ENCODE measurements around the gene PLXNA2. TPM values are rescaled to one million over a fixed set of nuclear protein-coding genes. Genes with fewer than 3 reads are reported as not detected.

Gene PLXNA2
- total and polyA plus RNA-seq, 2 of the 8 experiments (the other 6 are each of a cell fraction or from before 2014, with no cell fraction given) = 0.33 to 1.5 TPM

DNA sequence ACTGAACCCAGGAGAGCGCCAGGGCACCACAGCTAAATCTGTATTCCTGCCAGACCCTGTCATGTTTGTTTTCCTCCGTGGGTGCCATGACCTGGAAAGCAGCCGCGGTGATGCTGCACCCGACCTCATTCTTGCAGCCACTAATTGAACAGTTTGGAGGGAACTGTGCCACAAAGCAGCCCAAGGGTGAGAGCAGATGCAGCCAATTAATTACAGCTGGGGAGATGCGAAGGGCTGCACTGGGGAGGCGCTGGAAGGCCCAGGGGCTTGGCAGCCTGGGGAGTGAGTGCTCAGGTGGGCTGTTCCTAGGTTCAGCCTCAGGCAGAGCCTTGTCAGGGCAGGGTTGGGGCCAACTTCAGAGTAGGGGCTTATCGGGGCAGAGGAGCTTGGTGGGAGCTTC is 174.9 kb downstream of the PLXNA2 start:
- POLR2A ChIA-PET (ENCODE audit: partially characterized antibody) = interaction anchor here (0.7 kb wide), 2 partner anchors 8 to 11 kb away, joined by 3 read pairs; no protein-coding TSS in a partner anchor
- FAIRE-seq = no peak

More for the DNA sequence above, 174.9 kb downstream of the PLXNA2 start:
- no peaks in the 10 kb centered on the region for H3K79me2 ChIP-seq (ENCODE audit: control insufficient read depth in 1 of 2, insufficient read depth in 2 of 2, low read length in 2 of 2)
- H3K56ac ChIP-seq (replicated peaks; ENCODE audit: insufficient read length, low read depth, low read length) = no peak overlapping the region
- no peak for DNase-seq (ENCODE audit: low read depth in 1 of 2, low spot score in 2 of 2)
- H3K18ac ChIP-seq (ENCODE audit: extremely low read depth, low read length) = no peak overlapping the region
- H4K5ac ChIP-seq (ENCODE audit: insufficient read length, low read depth, low read length) = no peak overlapping the region
- TF ChIP-seq POLR2AphosphoS5 (IDR thresholded peaks at IDR 0.05; ENCODE audit: low read depth, low read length) (no peak), RNF2 (IDR thresholded peaks at IDR 0.05; ENCODE audit: borderline replicate concordance, low read depth, low read length, missing control alignments, poor library complexity, severe bottlenecking) (no peak), KDM5A (IDR thresholded peaks at IDR 0.05; ENCODE audit: low read length) (no peak), POLR2A (IDR thresholded peaks at IDR 0.05; ENCODE audit: control extremely low read depth in 1 of 2, low read depth in 2 of 2, low read length in 2 of 2) (no peak), PHF8 (conservative IDR thresholded peaks at IDR 0.05; ENCODE audit: low read depth, low read length) (no peak), EZH2 (IDR thresholded peaks at IDR 0.05; ENCODE audit: low read depth, low read length, severe bottlenecking) (no peak), TBP (IDR thresholded peaks at IDR 0.05; ENCODE audit: low read depth, low read length) (no peak), KDM1A (IDR thresholded peaks at IDR 0.05; ENCODE audit: borderline replicate concordance, low read length) (no peak), CTBP2 (IDR thresholded peaks at IDR 0.05; ENCODE audit: borderline replicate concordance, insufficient read depth, insufficient read length, low read length) (no peak)
- TF ChIP-seq, protein P1, sequence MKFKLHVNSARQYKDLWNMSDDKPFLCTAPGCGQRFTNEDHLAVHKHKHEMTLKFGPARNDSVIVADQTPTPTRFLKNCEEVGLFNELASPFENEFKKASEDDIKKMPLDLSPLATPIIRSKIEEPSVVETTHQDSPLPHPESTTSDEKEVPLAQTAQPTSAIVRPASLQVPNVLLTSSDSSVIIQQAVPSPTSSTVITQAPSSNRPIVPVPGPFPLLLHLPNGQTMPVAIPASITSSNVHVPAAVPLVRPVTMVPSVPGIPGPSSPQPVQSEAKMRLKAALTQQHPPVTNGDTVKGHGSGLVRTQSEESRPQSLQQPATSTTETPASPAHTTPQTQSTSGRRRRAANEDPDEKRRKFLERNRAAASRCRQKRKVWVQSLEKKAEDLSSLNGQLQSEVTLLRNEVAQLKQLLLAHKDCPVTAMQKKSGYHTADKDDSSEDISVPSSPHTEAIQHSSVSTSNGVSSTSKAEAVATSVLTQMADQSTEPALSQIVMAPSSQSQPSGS (IDR thresholded peaks at IDR 0.05; ENCODE audit: low read length) = no peak
- TF ChIP-seq, protein P2, sequence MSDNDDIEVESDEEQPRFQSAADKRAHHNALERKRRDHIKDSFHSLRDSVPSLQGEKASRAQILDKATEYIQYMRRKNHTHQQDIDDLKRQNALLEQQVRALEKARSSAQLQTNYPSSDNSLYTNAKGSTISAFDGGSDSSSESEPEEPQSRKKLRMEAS (IDR thresholded peaks at IDR 0.05) = no peak
- H4K91ac ChIP-seq (replicated peaks; ENCODE audit: insufficient read length, low read length) = no peak overlapping the region
- no peak overlapping the region for H2BK120ac ChIP-seq (replicated peaks; ENCODE audit: low read depth, low read length)
- no peak overlapping the region for H3K4ac ChIP-seq (replicated peaks; ENCODE audit: insufficient read length, low read depth, low read length)
- no peaks in the 10 kb centered on the region for H3K9me3 ChIP-seq (ENCODE audit: insufficient read depth in 2 of 2, low read depth in 1 of 2, low read length in 1 of 2)
- no peak overlapping the region for H2BK15ac ChIP-seq (ENCODE audit: low read length)
- no peak overlapping the region for H3K23ac ChIP-seq (ENCODE audit: insufficient read length)
- no peak overlapping the region for H3K4me2 ChIP-seq (ENCODE audit: insufficient read depth in 1 of 2, low read depth in 2 of 2, low read length in 2 of 2)
- no peak overlapping the region for H2BK12ac ChIP-seq (ENCODE audit: low read depth, low read length)
- no peak overlapping the region for H2AFZ ChIP-seq (ENCODE audit: low read length)
- H3K36me3 ChIP-seq (ENCODE audit: control insufficient read depth in 2 of 4, insufficient read depth in 4 of 4, low read length in 3 of 4) = no peaks in the 10 kb centered on the region
- no peak overlapping the region for H2BK5ac ChIP-seq (ENCODE audit: low read depth, low read length)
- H3K9ac ChIP-seq (replicated peaks in 1 of 4; ENCODE audit: extremely low read depth in 1 of 4, low read depth in 3 of 4, low read length in 3 of 4) = no peak overlapping the region
- 89% methylated on average over 8 of the region's 8 CpGs; no CpG with 5 or more reads in 1 of the 2 experiments for WGBS, 2 experiments (ENCODE audit: extremely low coverage in 1 of 2, insufficient coverage in 1 of 2, insufficient read length in 1 of 2, insufficient replicate concordance in 2 of 2, low coverage in 1 of 2, low lambda C conversion rate in 2 of 2, missing lambda C conversion rate in 1 of 2)
- H3K4me3 ChIP-seq (ENCODE audit: extremely low read depth in 1 of 4, insufficient read depth in 2 of 4, low read depth in 3 of 4, low read length in 4 of 4) = no peak overlapping the region
- no peak overlapping the region for H2AK5ac ChIP-seq (ENCODE audit: low read depth, low read length)
- no peaks in the 10 kb centered on the region for H3K23me2 ChIP-seq (ENCODE audit: low read depth, low read length)
- H3K27me3 ChIP-seq (replicated peaks in 1 of 4; ENCODE audit: control insufficient read depth in 3 of 4, extremely low read depth in 1 of 4, insufficient read depth in 3 of 4, low read length in 3 of 4) = no peaks in the 10 kb centered on the region
- H3K79me1 ChIP-seq (ENCODE audit: low read depth, low read length) = no peaks in the 10 kb centered on the region
- 0 out of 2 replicates have a peak overlapping the region, but pooled peaks have one; percentile 32 for H4K8ac ChIP-seq (ENCODE audit: extremely low read depth, insufficient read depth, low read length)
- H2BK20ac ChIP-seq (ENCODE audit: low read length) = no peak overlapping the region
- no peak overlapping the region for H3K14ac ChIP-seq (ENCODE audit: insufficient read length)
- no peaks in the 10 kb centered on the region; a peak in 1 of 7 replicates for H3K4me1 ChIP-seq (replicated peaks in 1 of 4; ENCODE audit: control insufficient read depth in 3 of 4, insufficient read depth in 4 of 4, low read length in 3 of 4)
- CTCF ChIA-PET (ENCODE audit: partially characterized antibody) = interaction anchor here (0.9 to 10.3 kb wide), 9 partner anchors 11 to 176 kb away, joined by 3 to 63 read pairs (median 5); partner anchors contain the start of gene PLXNA2
- no peaks in the 10 kb centered on the region for H4K20me1 ChIP-seq (replicated peaks in 1 of 2; ENCODE audit: control insufficient read depth in 1 of 2, insufficient read depth in 2 of 2, low read length in 2 of 2)
- H3K27ac ChIP-seq (ENCODE audit: low read depth, low read length) = no peak overlapping the region
